Body of pancreas (tissue), 4 donors: ENCODE measurements around the gene CCNL1. TPM values are rescaled to one million over a fixed set of nuclear protein-coding genes. Genes with fewer than 3 reads are reported as not detected.

Experiments used
- ATAC-seq: fragments of 150-250 bp; one replicate; pipeline ENCODE4 v1.9.1; 2016
- DNase-seq, 4 donors: peaks; one replicate each; pipeline ENCODE4 v3.0.0-alpha.2; 2019
- H3K27ac ChIP-seq, 4 donors: fragments of 200-600 bp; sonication (generic); 1 replicate in 3 of 4; 2 replicates in 1 of 4; pipeline versions ENCODE4 v1.5.1 to v1.6.1; 2016 to 2019; ENCODE audit warnings: mild to moderate bottlenecking in 1 of 4, mixed read lengths in 1 of 4, moderate library complexity in 1 of 4
- H3K27me3 ChIP-seq, 2 donors: fragments of 200-600 bp; sonication (generic); one replicate each; pipeline ENCODE4 v1.6.0; 2016; ENCODE audit warnings: mild to moderate bottlenecking in 1 of 2
- H3K36me3 ChIP-seq, 2 donors: fragments of 200-600 bp; sonication (generic); replicated peaks in 1 of 2; 2 replicates each; pipeline ENCODE4 v1.5.1; 2016; ENCODE audit warnings: low read depth in 2 of 2; ENCODE audit not compliant: insufficient read depth in 1 of 2
- H3K4me1 ChIP-seq: fragments of 200-600 bp; sonication (generic); one replicate; pipeline ENCODE4 v1.6.0; 2016
- H3K4me3 ChIP-seq, 2 donors: fragments of 200-600 bp; sonication (generic); 1 replicate in 1 of 2; 2 replicates in 1 of 2; pipeline ENCODE4 v1.5.1; 2016 to 2019
- H3K9me3 ChIP-seq, 3 donors: fragments of 200-600 bp; sonication (generic); 1 replicate in 2 of 3; 2 replicates in 1 of 3; pipeline ENCODE4 v1.5.1; 2016
- POLR2A ChIP-seq, 3 donors: fragments of 450-650 bp; IDR thresholded peaks; one replicate each; pipeline ENCODE4 v1.6.1; 2016; ENCODE audit warnings: antibody characterized with exemption in 3 of 3, mild to moderate bottlenecking in 2 of 3
- WGBS, 2 donors: methylation state at CpG; one replicate each; pipeline ENCODE4 v1.1.5; 2017; 5-methylcytosine and 5-hydroxymethylcytosine counted together
- intact Hi-C: fragments of 100-400 bp; cut with DNase I; formaldehyde crosslinking; loops from one replicate; pipeline ENCODE4 v1.15.1; 2023
- small RNA-seq: library from RNA; depleted of rRNA; stranded (forward); fragments of <200 nt; gene quantifications from one replicate; pipeline ENCODE3, GENCODE V24; 2016
- total RNA-seq, 2 donors: library from RNA; depleted of rRNA; stranded (reverse); fragments of >200 nt; gene quantifications; one replicate each; pipeline ENCODE4 v1.1.0, GENCODE V29; 2016
- TF ChIP-seq, protein P1 (sequence below), 7 experiments: fragments of 450-650 bp in 4 of 7; fragments of 200-600 bp in 3 of 7; sonication (generic) in 3 of 7; IDR thresholded peaks; one replicate each; pipeline ENCODE4 v1.5.1; 2016 to 2019; ENCODE audit warnings: antibody characterized with exemption in 7 of 7

Gene CCNL1
- total RNA-seq, 2 donors from 2014 or later = 194 to 196 TPM

DNA sequence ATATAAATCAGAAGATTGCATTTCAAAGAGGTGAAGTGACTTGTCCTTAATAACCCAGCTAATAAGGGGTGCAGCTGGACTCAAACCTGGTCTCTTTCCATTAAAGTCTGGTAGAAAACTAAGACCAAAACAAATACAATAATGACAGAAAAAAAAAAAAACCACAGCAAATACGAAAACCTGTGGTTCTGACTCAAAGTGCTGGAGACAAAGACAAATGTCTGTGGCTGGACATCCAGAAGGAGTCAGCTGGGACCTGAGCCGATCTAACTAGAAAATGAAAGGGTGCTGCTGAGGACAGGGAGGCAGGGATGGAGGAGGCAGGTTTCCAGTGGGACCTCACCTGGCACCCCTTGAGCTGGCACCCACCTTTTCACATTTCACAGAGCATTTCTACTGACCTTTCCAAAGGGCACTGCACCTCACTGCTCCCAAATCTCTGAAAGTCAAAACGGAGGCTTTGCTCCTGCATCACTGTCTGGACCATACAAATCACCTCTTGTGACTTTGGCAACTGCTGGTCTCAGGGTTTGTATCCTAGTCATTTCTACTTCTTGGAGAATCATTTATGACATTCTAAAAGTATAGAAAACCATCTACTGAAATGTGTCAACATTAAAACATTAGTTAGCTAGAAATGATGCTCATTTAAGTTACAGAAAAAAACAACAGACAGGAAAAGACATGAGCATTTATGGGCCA is 61.7 kb downstream of the CCNL1 start:
- no peak overlapping the region for H3K27ac ChIP-seq
- peaks cover 24% of the 10 kb centered on the region for H3K4me1 ChIP-seq
- WGBS, 2 donors = 69 to 73% methylated on average over 3 of the region's 3 CpGs
- H3K27me3 ChIP-seq = no peaks in the 10 kb centered on the region
- TF ChIP-seq, protein P1, sequence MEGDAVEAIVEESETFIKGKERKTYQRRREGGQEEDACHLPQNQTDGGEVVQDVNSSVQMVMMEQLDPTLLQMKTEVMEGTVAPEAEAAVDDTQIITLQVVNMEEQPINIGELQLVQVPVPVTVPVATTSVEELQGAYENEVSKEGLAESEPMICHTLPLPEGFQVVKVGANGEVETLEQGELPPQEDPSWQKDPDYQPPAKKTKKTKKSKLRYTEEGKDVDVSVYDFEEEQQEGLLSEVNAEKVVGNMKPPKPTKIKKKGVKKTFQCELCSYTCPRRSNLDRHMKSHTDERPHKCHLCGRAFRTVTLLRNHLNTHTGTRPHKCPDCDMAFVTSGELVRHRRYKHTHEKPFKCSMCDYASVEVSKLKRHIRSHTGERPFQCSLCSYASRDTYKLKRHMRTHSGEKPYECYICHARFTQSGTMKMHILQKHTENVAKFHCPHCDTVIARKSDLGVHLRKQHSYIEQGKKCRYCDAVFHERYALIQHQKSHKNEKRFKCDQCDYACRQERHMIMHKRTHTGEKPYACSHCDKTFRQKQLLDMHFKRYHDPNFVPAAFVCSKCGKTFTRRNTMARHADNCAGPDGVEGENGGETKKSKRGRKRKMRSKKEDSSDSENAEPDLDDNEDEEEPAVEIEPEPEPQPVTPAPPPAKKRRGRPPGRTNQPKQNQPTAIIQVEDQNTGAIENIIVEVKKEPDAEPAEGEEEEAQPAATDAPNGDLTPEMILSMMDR (IDR thresholded peaks at IDR 0.05) = no peak
- TF ChIP-seq POLR2A (IDR thresholded peaks at IDR 0.05) = no peak
- intact Hi-C loops = no loop called here
- DNase-seq (no peak), ATAC-seq (no peak)
- H3K36me3 ChIP-seq = no peaks in the 10 kb centered on the region
- H3K4me3 ChIP-seq = no peak overlapping the region
- H3K9me3 ChIP-seq = no peaks in the 10 kb centered on the region

Small RNA genes lying within 50 kb of the gene (small RNA-seq; reads per million reads assigned to genes)
- gene RF00019 (not detected), gene RNA5SP146 (not detected)
